HG03103 (cell line): ENCODE results near the gene MRPL51.
"Not testable (repeated sequence)": the region's sequence is repeated elsewhere in the genome, so short reads cannot be mapped to it uniquely, and the experiment has no call there.

Experiments
- ATAC-seq: cut with Tn5 transposase; IDR thresholded peaks from one replicate; pipeline ENCODE4 v1.9.1; 2021; ENCODE audit warnings: low read depth; ENCODE audit not compliant: unreplicated experiment

MRPL51 gene

GRCh38 chr12:6489449-6489848 is 3.6 kb downstream of the MRPL51 start:
- no peak for ATAC-seq

- no peak for ATAC-seq
Measured at GRCh38 chr12:6488240-6488639, 4.8 kb downstream of the MRPL51 start.

- ATAC-seq: no peak
Measured at GRCh38 chr12:6478416-6478815, 14.6 kb downstream of the MRPL51 start.

GRCh38 chr12:6477601-6478377 is 15.3 kb downstream of the MRPL51 start:
- ATAC-seq: not testable (repeated sequence)

GRCh38 chr12:6476489-6476888 is 16.6 kb downstream of the MRPL51 start:
- ATAC-seq: no peak

GRCh38 chr12:6475233-6475975 is 17.7 kb downstream of the MRPL51 start:
- not testable (repeated sequence) for ATAC-seq

- no peak for ATAC-seq
Measured at GRCh38 chr12:6472491-6472890, 20.6 kb downstream of the MRPL51 start.

- no peak for ATAC-seq
Measured at GRCh38 chr12:6471989-6472360, 21.1 kb downstream of the MRPL51 start.

- ATAC-seq: peak; percentile 79
Measured at GRCh38 chr12:6470375-6471163, 22.5 kb downstream of the MRPL51 start, which contains the start of gene VAMP1. Gene VAMP1, minus strand, starts transcription at chr12:6470677. Its CDS starts 146 bp downstream, at chr12:6470531.

GRCh38 chr12:6469609-6470374 is 23.3 kb downstream of the MRPL51 start:
- ATAC-seq: no peak

GRCh38 chr12:6469092-6469491 is 24.0 kb downstream of the MRPL51 start:
- no peak for ATAC-seq

GRCh38 chr12:6468283-6468575 is 24.8 kb downstream of the MRPL51 start:
- ATAC-seq: no peak

GRCh38 chr12:6467571-6468282 is 25.3 kb downstream of the MRPL51 start:
- not testable (repeated sequence) for ATAC-seq

GRCh38 chr12:6466751-6467150 is 26.3 kb downstream of the MRPL51 start:
- ATAC-seq: not testable (repeated sequence)

GRCh38 chr12:6466184-6466573 is 26.9 kb downstream of the MRPL51 start:
- ATAC-seq: no peak

- no peak for ATAC-seq
Measured at GRCh38 chr12:6465467-6466183, 27.4 kb downstream of the MRPL51 start.

GRCh38 chr12:6464531-6464930 is 28.5 kb downstream of the MRPL51 start:
- ATAC-seq: no peak

GRCh38 chr12:6463858-6464257 is 29.2 kb downstream of the MRPL51 start:
- no peak for ATAC-seq

- no peak for ATAC-seq
Measured at GRCh38 chr12:6463216-6463615, 29.8 kb downstream of the MRPL51 start.
